Measurements from ENCODE around the gene PCNX3. TPM values are rescaled to one million over a fixed set of nuclear protein-coding genes. Genes with fewer than 3 reads are reported as not detected.
"Not testable (repeated sequence)": the region's sequence is repeated elsewhere in the genome, so short reads cannot be mapped to it uniquely, and the experiment has no call there.

PCNX3 gene
- polyA plus RNA-seq, 6 donors from 2014 or later = 1.7 to 5.9 (median 3.0) TPM; not detected in 1

GRCh38 chr11:65636108-65637031, 20.8 kb downstream of the PCNX3 start:
- ATAC-seq (ENCODE audit: low read depth in 2 of 2) (no peak), DNase-seq (no peak)
- Mint-ChIP-seq H3K4me3 (peak overlapping the region in 5 of 8 donors; percentile 65 to 97 (median 93)), H3K27ac (peak overlapping the region in 4 of 6 donors; percentile 70 to 100 (median 88)), H3K36me3 (no peaks in the 10 kb centered on the region), H3K9me3 (no peaks in the 10 kb centered on the region), H3K4me1 (peaks cover 36 to 49% (median 39%) of the 10 kb centered on the region in 3 donors), H3K27me3 (no peaks in the 10 kb centered on the region)

GRCh38 chr11:65637032-65637557, 21.5 kb downstream of the PCNX3 start:
- Mint-ChIP-seq H3K27ac (peak overlapping the region; percentile 33 to 100 (median 98)), H3K4me1 (peaks cover 39 to 56% (median 46%) of the 10 kb centered on the region in 3 donors), H3K9me3 (no peaks in the 10 kb centered on the region)

GRCh38 chr11:65637794-65638419, 22.3 kb downstream of the PCNX3 start, which contains the start of gene SIPA1:
SIPA1 (plus strand) TSS chr11:65638101; CDS start chr11:65640922, 2,821 bp downstream.
- H3K36me3 Mint-ChIP-seq = no peaks in the 10 kb centered on the region
- H3K9me3 Mint-ChIP-seq = no peaks in the 10 kb centered on the region
- H3K27ac Mint-ChIP-seq = peak within 1 kb of the TSS; percentile 99 to 100 (median 100)
- DNase-seq (peak; percentile 82), ATAC-seq (ENCODE audit: low read depth in 2 of 2) (peak; percentile 15 to 27)
- peak within 1 kb of the TSS; percentile 93 to 99 (median 98) for H3K4me3 Mint-ChIP-seq
- peaks cover 39 to 56% (median 46%) of the 10 kb centered on the region in 3 donors for H3K4me1 Mint-ChIP-seq
- no peaks in the 10 kb centered on the region for H3K27me3 Mint-ChIP-seq

More at GRCh38 chr11:65637032-65637557, 21.5 kb downstream of the PCNX3 start:
- peak overlapping the region in 7 of 8 donors; percentile 93 to 99 (median 97) for H3K4me3 Mint-ChIP-seq
- no peak for DNase-seq
- no peak for ATAC-seq (ENCODE audit: low read depth in 2 of 2)
- H3K27me3 Mint-ChIP-seq = no peaks in the 10 kb centered on the region
- H3K36me3 Mint-ChIP-seq = no peaks in the 10 kb centered on the region

GRCh38 chr11:65639228-65639597, 23.6 kb downstream of the PCNX3 start:
- H3K4me1 Mint-ChIP-seq = peaks cover 45 to 60% (median 54%) of the 10 kb centered on the region in 3 donors
- H3K27ac Mint-ChIP-seq = peak overlapping the region; percentile 99 to 100 (median 100)
- H3K4me3 Mint-ChIP-seq = peak overlapping the region; percentile 93 to 99 (median 98)
- peaks cover 0 to 12% of the 10 kb centered on the region in 2 donors for H3K36me3 Mint-ChIP-seq
- not testable (repeated sequence) for H3K27me3 Mint-ChIP-seq; ATAC-seq (ENCODE audit: low read depth in 2 of 2); H3K9me3 Mint-ChIP-seq; DNase-seq

GRCh38 chr11:65639623-65640482, 24.3 kb downstream of the PCNX3 start:
- H3K4me3 Mint-ChIP-seq = peak overlapping the region; percentile 93 to 99 (median 98)
- H3K4me1 Mint-ChIP-seq = peaks cover 51 to 64% (median 60%) of the 10 kb centered on the region in 3 donors
- ATAC-seq (ENCODE audit: low read depth in 2 of 2) = peak; percentile 73 to 75
- peaks cover 0 to 18% of the 10 kb centered on the region in 2 donors for H3K36me3 Mint-ChIP-seq
- H3K27ac Mint-ChIP-seq = peak overlapping the region; percentile 99 to 100 (median 100)
- no peaks in the 10 kb centered on the region for H3K9me3 Mint-ChIP-seq
- peak; percentile 98 for DNase-seq
- no peaks in the 10 kb centered on the region for H3K27me3 Mint-ChIP-seq

GRCh38 chr11:65640483-65641296, 25.1 kb downstream of the PCNX3 start:
- DNase-seq (peak; percentile 90), ATAC-seq (ENCODE audit: low read depth in 2 of 2) (peak; percentile 38 to 40)
- Mint-ChIP-seq H3K4me3 (peak overlapping the region; percentile 93 to 99 (median 98)), H3K9me3 (no peaks in the 10 kb centered on the region), H3K4me1 (peaks cover 56 to 69% (median 63%) of the 10 kb centered on the region in 3 donors), H3K27ac (peak overlapping the region; percentile 99 to 100 (median 100)), H3K27me3 (no peaks in the 10 kb centered on the region), H3K36me3 (peaks cover 0 to 18% of the 10 kb centered on the region in 2 donors)

- ATAC-seq (ENCODE audit: low read depth in 2 of 2) = no peak
- no peak for DNase-seq
- Mint-ChIP-seq H3K36me3 (peaks cover 0 to 18% of the 10 kb centered on the region in 2 donors), H3K9me3 (no peaks in the 10 kb centered on the region), H3K27me3 (no peaks in the 10 kb centered on the region), H3K4me3 (peak overlapping the region; percentile 88 to 99 (median 96)), H3K27ac (peak overlapping the region; percentile 85 to 100 (median 97)), H3K4me1 (peaks cover 58 to 73% (median 65%) of the 10 kb centered on the region in 3 donors)
These were observed 25.9 kb downstream of the PCNX3 start for GRCh38 chr11:65641297-65642013.

- ATAC-seq (ENCODE audit: low read depth in 2 of 2) (no peak), DNase-seq (no peak)
- H3K9me3 Mint-ChIP-seq = no peaks in the 10 kb centered on the region
- peaks cover 58 to 70% (median 62%) of the 10 kb centered on the region in 3 donors for H3K4me1 Mint-ChIP-seq
- H3K4me3 Mint-ChIP-seq = peak overlapping the region; percentile 88 to 99 (median 96)
- H3K36me3 Mint-ChIP-seq = peaks cover 0 to 18% of the 10 kb centered on the region in 2 donors
- H3K27me3 Mint-ChIP-seq = no peaks in the 10 kb centered on the region
- H3K27ac Mint-ChIP-seq = peak overlapping the region; percentile 18 to 100 (median 97)
These were observed 26.6 kb downstream of the PCNX3 start for GRCh38 chr11:65642014-65642671.

GRCh38 chr11:65643971-65644370, 28.4 kb downstream of the PCNX3 start:
- ATAC-seq (ENCODE audit: low read depth in 2 of 2) (no peak), DNase-seq (no peak)
- H3K36me3 Mint-ChIP-seq = peaks cover 0 to 18% of the 10 kb centered on the region in 2 donors
- no peaks in the 10 kb centered on the region for H3K27me3 Mint-ChIP-seq
- H3K9me3 Mint-ChIP-seq = no peaks in the 10 kb centered on the region
- peak overlapping the region in 5 of 6 donors; percentile 72 to 82 (median 80) for H3K27ac Mint-ChIP-seq
- H3K4me3 Mint-ChIP-seq = peak overlapping the region in 5 of 8 donors; percentile 1 to 74 (median 43)
- H3K4me1 Mint-ChIP-seq = peaks cover 50 to 62% (median 53%) of the 10 kb centered on the region in 3 donors

GRCh38 chr11:65644837-65645236, 29.3 kb downstream of the PCNX3 start:
- DNase-seq (no peak), ATAC-seq (ENCODE audit: low read depth in 2 of 2) (no peak)
- peak overlapping the region in 3 of 6 donors; percentile 56 to 83 (median 83) for H3K27ac Mint-ChIP-seq
- H3K4me1 Mint-ChIP-seq = peaks cover 42 to 53% (median 45%) of the 10 kb centered on the region in 3 donors
- H3K9me3 Mint-ChIP-seq = no peaks in the 10 kb centered on the region
- no peaks in the 10 kb centered on the region for H3K27me3 Mint-ChIP-seq
- peaks cover 0 to 18% of the 10 kb centered on the region in 2 donors for H3K36me3 Mint-ChIP-seq
- H3K4me3 Mint-ChIP-seq = peak overlapping the region in 3 of 8 donors; percentile 1 to 78 (median 74)

- peak overlapping the region in 1 of 8 donors; percentile 24 for H3K4me3 Mint-ChIP-seq
- H3K4me1 Mint-ChIP-seq = peaks cover 35 to 54% (median 38%) of the 10 kb centered on the region in 3 donors
- DNase-seq = no peak
- H3K27ac Mint-ChIP-seq = peak overlapping the region in 4 of 6 donors; percentile 62 to 83 (median 72)
- peaks cover 0 to 19% of the 10 kb centered on the region in 2 donors for H3K36me3 Mint-ChIP-seq
- no peaks in the 10 kb centered on the region for H3K9me3 Mint-ChIP-seq
- H3K27me3 Mint-ChIP-seq = no peaks in the 10 kb centered on the region
- ATAC-seq (ENCODE audit: low read depth in 2 of 2) = no peak
These were observed 30.1 kb downstream of the PCNX3 start for GRCh38 chr11:65645710-65646109.

Data from naive B cell (primary cell).